Measurements from ENCODE around the gene NDUFS6.

Gene NDUFS6

GRCh38 chr5:1799602-1800471, 1.4 kb upstream of the NDUFS6 start, which contains the start of gene MRPL36:
Gene MRPL36, minus strand, starts transcription at chr5:1799837. Its CDS starts 902 bp downstream, at chr5:1798935.
- H3K4me3 ChIP-seq (ENCODE audit: low read depth, low read length, poor library complexity, severe bottlenecking) = peak within 1 kb of the TSS; percentile 74
- peaks cover 56% of the 10 kb centered on the region for H3K36me3 ChIP-seq (ENCODE audit: insufficient read depth, low read length)
- H3K4me1 ChIP-seq (ENCODE audit: insufficient read depth, low read length, severe bottlenecking) = peaks cover 46% of the 10 kb centered on the region
- H3K79me2 ChIP-seq (ENCODE audit: insufficient read depth, low read length) = peaks cover 18% of the 10 kb centered on the region
- H2AFZ ChIP-seq (ENCODE audit: low read length) = no peak within 1 kb of the TSS
- TF ChIP-seq EZH2 (IDR thresholded peaks at IDR 0.05; ENCODE audit: borderline replicate concordance, low read length) = no peak
- TF ChIP-seq, protein P1, sequence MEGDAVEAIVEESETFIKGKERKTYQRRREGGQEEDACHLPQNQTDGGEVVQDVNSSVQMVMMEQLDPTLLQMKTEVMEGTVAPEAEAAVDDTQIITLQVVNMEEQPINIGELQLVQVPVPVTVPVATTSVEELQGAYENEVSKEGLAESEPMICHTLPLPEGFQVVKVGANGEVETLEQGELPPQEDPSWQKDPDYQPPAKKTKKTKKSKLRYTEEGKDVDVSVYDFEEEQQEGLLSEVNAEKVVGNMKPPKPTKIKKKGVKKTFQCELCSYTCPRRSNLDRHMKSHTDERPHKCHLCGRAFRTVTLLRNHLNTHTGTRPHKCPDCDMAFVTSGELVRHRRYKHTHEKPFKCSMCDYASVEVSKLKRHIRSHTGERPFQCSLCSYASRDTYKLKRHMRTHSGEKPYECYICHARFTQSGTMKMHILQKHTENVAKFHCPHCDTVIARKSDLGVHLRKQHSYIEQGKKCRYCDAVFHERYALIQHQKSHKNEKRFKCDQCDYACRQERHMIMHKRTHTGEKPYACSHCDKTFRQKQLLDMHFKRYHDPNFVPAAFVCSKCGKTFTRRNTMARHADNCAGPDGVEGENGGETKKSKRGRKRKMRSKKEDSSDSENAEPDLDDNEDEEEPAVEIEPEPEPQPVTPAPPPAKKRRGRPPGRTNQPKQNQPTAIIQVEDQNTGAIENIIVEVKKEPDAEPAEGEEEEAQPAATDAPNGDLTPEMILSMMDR (IDR thresholded peaks at IDR 0.05; ENCODE audit: low read length) = no peak
- H3K27me3 ChIP-seq (ENCODE audit: insufficient read depth, low read length) = no peaks in the 10 kb centered on the region
- H3K9me2 ChIP-seq (ENCODE audit: low read depth, low read length) = no peaks in the 10 kb centered on the region
- no peaks in the 10 kb centered on the region for H3K9me3 ChIP-seq (ENCODE audit: low read length)
- H4K20me1 ChIP-seq (ENCODE audit: insufficient read depth, low read length) = no peaks in the 10 kb centered on the region
- no peaks in the 10 kb centered on the region for H3F3A ChIP-seq (ENCODE audit: insufficient read depth, low read length)
- H3K27ac ChIP-seq (ENCODE audit: low read depth, low read length, poor library complexity, severe bottlenecking) = peak within 1 kb of the TSS; percentile 89
- peak within 1 kb of the TSS; percentile 96 for H3K4me2 ChIP-seq (ENCODE audit: low read length)
- H3K9ac ChIP-seq (ENCODE audit: low read length) = peak within 1 kb of the TSS; percentile 82

DNA sequence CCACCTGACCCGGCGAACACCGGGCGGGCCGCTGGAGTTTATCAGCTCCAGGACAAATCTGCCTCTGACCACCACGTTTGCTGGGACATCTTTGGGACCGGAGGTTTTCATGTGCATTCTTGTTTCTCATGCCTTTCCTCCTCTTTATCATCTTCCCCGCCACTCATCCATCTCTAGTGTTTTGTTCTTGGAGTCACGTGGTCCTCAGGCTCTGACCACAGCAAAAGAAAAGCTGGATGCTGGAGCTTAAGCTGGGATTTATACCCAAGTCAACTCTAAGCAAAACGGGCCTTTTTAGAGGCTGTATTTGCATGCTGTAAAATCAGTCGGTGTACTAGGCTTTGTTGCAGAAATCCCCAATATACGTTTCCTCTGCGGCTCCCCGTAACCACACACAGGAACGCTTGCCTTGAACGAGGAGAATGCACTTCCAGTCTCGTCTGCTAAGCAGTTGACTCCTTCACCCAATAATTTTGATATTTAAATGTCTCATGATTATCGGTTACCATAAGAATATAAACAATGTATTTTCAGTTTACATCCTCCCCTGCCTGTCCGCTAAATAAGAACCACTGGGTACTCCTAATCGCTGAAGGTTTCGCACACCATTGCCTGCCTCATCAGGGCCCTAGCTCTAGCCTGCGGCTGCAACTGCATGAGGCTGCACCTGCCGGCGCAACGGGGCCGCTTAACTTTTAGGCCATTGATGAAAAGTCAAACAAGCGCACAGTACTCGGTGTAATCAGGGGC, 560 bp upstream of the NDUFS6 start:
- peaks cover 18% of the 10 kb centered on the region for H3K79me2 ChIP-seq (ENCODE audit: insufficient read depth, low read length)
- no peaks in the 10 kb centered on the region for H3F3A ChIP-seq (ENCODE audit: insufficient read depth, low read length)
- no peaks in the 10 kb centered on the region for H3K9me2 ChIP-seq (ENCODE audit: low read depth, low read length)
- peaks cover 64% of the 10 kb centered on the region for H3K36me3 ChIP-seq (ENCODE audit: insufficient read depth, low read length)
- H3K9ac ChIP-seq (ENCODE audit: low read length) = peak overlapping the region; percentile 82
- TF ChIP-seq, protein P1 (IDR thresholded peaks at IDR 0.05; ENCODE audit: low read length) = no peak
- TF ChIP-seq EZH2 (IDR thresholded peaks at IDR 0.05; ENCODE audit: borderline replicate concordance, low read length) = no peak
- H3K27me3 ChIP-seq (ENCODE audit: insufficient read depth, low read length) = no peaks in the 10 kb centered on the region
- peaks cover 42% of the 10 kb centered on the region for H3K4me1 ChIP-seq (ENCODE audit: insufficient read depth, low read length, severe bottlenecking)
- H3K9me3 ChIP-seq (ENCODE audit: low read length) = no peaks in the 10 kb centered on the region
- peak overlapping the region; percentile 96 for H3K4me2 ChIP-seq (ENCODE audit: low read length)
- H3K4me3 ChIP-seq (ENCODE audit: low read depth, low read length, poor library complexity, severe bottlenecking) = peak overlapping the region; percentile 74
- no peaks in the 10 kb centered on the region for H4K20me1 ChIP-seq (ENCODE audit: insufficient read depth, low read length)
- peak overlapping the region; percentile 89 for H3K27ac ChIP-seq (ENCODE audit: low read depth, low read length, poor library complexity, severe bottlenecking)
- H2AFZ ChIP-seq (ENCODE audit: low read length) = no peak overlapping the region

GRCh38 chr5:1801967-1802295, 724 bp downstream of the NDUFS6 start:
- Histone ChIP-seq H3K9me3 (ENCODE audit: low read length) (no peaks in the 10 kb centered on the region), H4K20me1 (ENCODE audit: insufficient read depth, low read length) (no peaks in the 10 kb centered on the region), H3K9me2 (ENCODE audit: low read depth, low read length) (no peaks in the 10 kb centered on the region), H2AFZ (ENCODE audit: low read length) (no peak overlapping the region), H3K9ac (ENCODE audit: low read length) (peak overlapping the region; percentile 82), H3K36me3 (ENCODE audit: insufficient read depth, low read length) (peaks cover 66% of the 10 kb centered on the region), H3K4me1 (ENCODE audit: insufficient read depth, low read length, severe bottlenecking) (peaks cover 37% of the 10 kb centered on the region), H3K79me2 (ENCODE audit: insufficient read depth, low read length) (peaks cover 18% of the 10 kb centered on the region), H3K4me2 (ENCODE audit: low read length) (peak overlapping the region; percentile 96), H3K27me3 (ENCODE audit: insufficient read depth, low read length) (no peaks in the 10 kb centered on the region), H3F3A (ENCODE audit: insufficient read depth, low read length) (no peaks in the 10 kb centered on the region), H3K4me3 (ENCODE audit: low read depth, low read length, poor library complexity, severe bottlenecking) (peak overlapping the region; percentile 74), H3K27ac (ENCODE audit: low read depth, low read length, poor library complexity, severe bottlenecking) (peak overlapping the region; percentile 89)
- no peak for TF ChIP-seq EZH2 (IDR thresholded peaks at IDR 0.05; ENCODE audit: borderline replicate concordance, low read length)
- TF ChIP-seq, protein P1 (IDR thresholded peaks at IDR 0.05; ENCODE audit: low read length) = no peak
